ENCODE measurements around the gene GSE1. TPM values are rescaled to one million over a fixed set of nuclear protein-coding genes. Genes with fewer than 3 reads are reported as not detected.

The GSE1 gene
- total and polyA plus RNA-seq, 2 of the 13 experiments (the other 11 are each of a cell fraction or from before 2014, with no cell fraction given) = 16.1 to 31.2 TPM

DNA sequence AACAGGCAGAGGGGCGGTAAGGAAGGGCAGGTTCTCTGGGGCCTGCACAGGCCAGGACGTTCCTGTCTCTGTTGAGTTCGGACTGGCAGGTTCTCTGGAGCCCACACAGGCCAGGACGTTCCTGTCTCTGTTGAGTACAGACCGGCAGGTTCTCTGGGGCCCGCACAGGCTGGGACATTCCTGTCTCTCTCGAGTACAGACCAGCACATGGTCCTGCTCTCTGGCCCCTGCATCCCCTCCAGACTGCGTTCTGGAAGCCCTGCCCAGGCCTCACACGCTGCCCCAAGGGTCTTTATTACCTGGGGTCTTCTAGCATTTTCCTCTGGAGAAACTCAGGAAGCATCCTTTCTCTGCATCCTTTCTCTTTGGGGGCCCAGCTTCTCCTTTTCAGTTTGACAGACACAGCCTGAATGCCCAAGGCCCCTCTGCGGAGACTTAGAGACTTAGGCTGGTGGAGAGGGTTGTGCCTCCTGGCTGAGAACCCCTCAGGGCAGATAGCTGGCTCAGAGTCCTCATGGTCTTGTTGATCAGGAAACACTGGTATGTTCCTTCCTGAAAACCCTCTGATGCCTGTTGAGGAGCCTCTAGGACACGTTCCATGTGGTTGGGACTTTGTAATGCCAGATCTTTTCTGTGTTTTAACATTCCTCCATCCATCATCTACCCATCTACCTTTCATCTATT lies 18.0 kb upstream of the GSE1 start:
- no peak overlapping the region for H3K4me2 ChIP-seq (ENCODE audit: low read depth, low read length)
- peak; percentile 36 for TF ChIP-seq HNRNPK (IDR thresholded peaks at IDR 0.05; ENCODE audit: low read depth, low read length, poor library complexity, severe bottlenecking)
- TF ChIP-seq, protein P1, sequence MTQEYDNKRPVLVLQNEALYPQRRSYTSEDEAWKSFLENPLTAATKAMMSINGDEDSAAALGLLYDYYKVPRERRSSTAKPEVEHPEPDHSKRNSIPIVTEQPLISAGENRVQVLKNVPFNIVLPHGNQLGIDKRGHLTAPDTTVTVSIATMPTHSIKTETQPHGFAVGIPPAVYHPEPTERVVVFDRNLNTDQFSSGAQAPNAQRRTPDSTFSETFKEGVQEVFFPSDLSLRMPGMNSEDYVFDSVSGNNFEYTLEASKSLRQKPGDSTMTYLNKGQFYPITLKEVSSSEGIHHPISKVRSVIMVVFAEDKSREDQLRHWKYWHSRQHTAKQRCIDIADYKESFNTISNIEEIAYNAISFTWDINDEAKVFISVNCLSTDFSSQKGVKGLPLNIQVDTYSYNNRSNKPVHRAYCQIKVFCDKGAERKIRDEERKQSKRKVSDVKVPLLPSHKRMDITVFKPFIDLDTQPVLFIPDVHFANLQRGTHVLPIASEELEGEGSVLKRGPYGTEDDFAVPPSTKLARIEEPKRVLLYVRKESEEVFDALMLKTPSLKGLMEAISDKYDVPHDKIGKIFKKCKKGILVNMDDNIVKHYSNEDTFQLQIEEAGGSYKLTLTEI (CRISPR knock-in tag; conservative IDR thresholded peaks at IDR 0.05) = no peak
- TF ChIP-seq, protein P2, sequence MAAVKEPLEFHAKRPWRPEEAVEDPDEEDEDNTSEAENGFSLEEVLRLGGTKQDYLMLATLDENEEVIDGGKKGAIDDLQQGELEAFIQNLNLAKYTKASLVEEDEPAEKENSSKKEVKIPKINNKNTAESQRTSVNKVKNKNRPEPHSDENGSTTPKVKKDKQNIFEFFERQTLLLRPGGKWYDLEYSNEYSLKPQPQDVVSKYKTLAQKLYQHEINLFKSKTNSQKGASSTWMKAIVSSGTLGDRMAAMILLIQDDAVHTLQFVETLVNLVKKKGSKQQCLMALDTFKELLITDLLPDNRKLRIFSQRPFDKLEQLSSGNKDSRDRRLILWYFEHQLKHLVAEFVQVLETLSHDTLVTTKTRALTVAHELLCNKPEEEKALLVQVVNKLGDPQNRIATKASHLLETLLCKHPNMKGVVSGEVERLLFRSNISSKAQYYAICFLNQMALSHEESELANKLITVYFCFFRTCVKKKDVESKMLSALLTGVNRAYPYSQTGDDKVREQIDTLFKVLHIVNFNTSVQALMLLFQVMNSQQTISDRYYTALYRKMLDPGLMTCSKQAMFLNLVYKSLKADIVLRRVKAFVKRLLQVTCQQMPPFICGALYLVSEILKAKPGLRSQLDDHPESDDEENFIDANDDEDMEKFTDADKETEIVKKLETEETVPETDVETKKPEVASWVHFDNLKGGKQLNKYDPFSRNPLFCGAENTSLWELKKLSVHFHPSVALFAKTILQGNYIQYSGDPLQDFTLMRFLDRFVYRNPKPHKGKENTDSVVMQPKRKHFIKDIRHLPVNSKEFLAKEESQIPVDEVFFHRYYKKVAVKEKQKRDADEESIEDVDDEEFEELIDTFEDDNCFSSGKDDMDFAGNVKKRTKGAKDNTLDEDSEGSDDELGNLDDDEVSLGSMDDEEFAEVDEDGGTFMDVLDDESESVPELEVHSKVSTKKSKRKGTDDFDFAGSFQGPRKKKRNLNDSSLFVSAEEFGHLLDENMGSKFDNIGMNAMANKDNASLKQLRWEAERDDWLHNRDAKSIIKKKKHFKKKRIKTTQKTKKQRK (IDR thresholded peaks at IDR 0.05; ENCODE audit: low read length) = no peak
- no peak for TF ChIP-seq ZNF143 (CRISPR knock-in tag; IDR thresholded peaks at IDR 0.05)
- no peak for TF ChIP-seq ZNF460 (CRISPR knock-in tag; IDR thresholded peaks at IDR 0.05; ENCODE audit: borderline replicate concordance)
- TF ChIP-seq, protein P3, sequence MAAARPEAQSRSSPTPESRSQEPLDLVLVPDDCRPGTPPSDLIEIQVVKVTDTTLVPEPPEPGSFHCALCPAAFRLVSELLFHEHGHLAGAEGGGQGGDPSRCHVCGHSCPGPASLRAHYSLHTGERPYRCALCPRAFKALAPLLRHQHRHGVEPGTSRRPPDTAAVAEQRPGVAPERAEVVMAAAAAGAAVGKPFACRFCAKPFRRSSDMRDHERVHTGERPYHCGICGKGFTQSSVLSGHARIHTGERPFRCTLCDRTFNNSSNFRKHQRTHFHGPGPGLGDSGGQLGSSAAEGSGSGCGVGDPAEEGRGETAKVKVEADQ (CRISPR knock-in tag; IDR thresholded peaks at IDR 0.05; ENCODE audit: borderline replicate concordance) = no peak
- H3K4me3 ChIP-seq (replicated peaks in 1 of 3; ENCODE audit: insufficient read depth in 1 of 3, low read depth in 2 of 3, low read length in 3 of 3) = no peak overlapping the region
- no peak overlapping the region for H3K9ac ChIP-seq (ENCODE audit: insufficient read depth, low read depth, low read length)
- intact Hi-C loops (cut with micrococcal nuclease; ENCODE audit: unreplicated experiment) (no loop called here), in situ Hi-C loops (cut with HindIII; ENCODE audit: extremely low pct_ligation_motif_present, low pct_unique_long_range_greater_than_20kb) (no loop called here)
- peaks cover 30% of the 10 kb centered on the region; the same call in 1 of the 2 replicates for H4K20me1 ChIP-seq (ENCODE audit: insufficient read depth, low read length)
- POLR2A ChIA-PET = no interaction called here
- no peaks in the 10 kb centered on the region for H3K27me3 ChIP-seq (ENCODE audit: control insufficient read depth in 1 of 2, insufficient read depth in 2 of 2, low read length in 2 of 2)
- BruUV-seq (replicated peaks) = no TSS peak
- no peaks in the 10 kb centered on the region; a peak in 3 of 5 replicates for H3K36me3 ChIP-seq (replicated peaks in 1 of 2; ENCODE audit: control insufficient read depth in 1 of 2, insufficient read depth in 2 of 2, low read length in 2 of 2)
- ATAC-seq (peak; percentile 23), DNase-seq (ENCODE audit: low spot score) (no peak), FAIRE-seq (no peak)
- H3K9me3 ChIP-seq (ENCODE audit: low read length) = no peaks in the 10 kb centered on the region
- CTCF ChIA-PET (ENCODE audit: low intra/inter-chr PET ratio, low total read pairs) = no interaction called here
- no peak overlapping the region for H2AFZ ChIP-seq (ENCODE audit: low read length)
- WGBS (ENCODE audit: low lambda C conversion rate) = 89% methylated on average over 11 of the region's 11 CpGs
- H3K79me2 ChIP-seq (ENCODE audit: insufficient read depth, low read length) = peaks cover 14% of the 10 kb centered on the region
- no peak overlapping the region for H3K27ac ChIP-seq (ENCODE audit: extremely low read length, insufficient read depth, low read length)
- H3K4me1 ChIP-seq (ENCODE audit: insufficient read depth, low read length) = peaks cover 6% of the 10 kb centered on the region; the same call in 1 of the 2 replicates
